H1 (cell line): ENCODE results near the gene NSD2.

Source experiments
- BCL11A ChIP-seq, 2 experiments: IDR thresholded peaks; one replicate each; pipeline ENCODE4 v1.6.1; 2011; ENCODE audit warnings: low read depth in 2 of 2, low read length in 2 of 2, mild to moderate bottlenecking in 2 of 2
- CBX5 ChIP-seq: fragments of 300-800, 300-1000 bp; sonication (generic); IDR thresholded peaks from 2 replicates; pipeline ENCODE4 v1.7.1; 2016; ENCODE audit warnings: antibody characterized with exemption, low read length, low read depth
- CHD1 ChIP-seq: IDR thresholded peaks from 2 replicates; pipeline ENCODE4 v1.6.1; 2012; ENCODE audit warnings: low read depth, low read length, improper control_type of control experiment
- CHD2 ChIP-seq: IDR thresholded peaks from 2 replicates; pipeline ENCODE4 v1.6.1; 2012; ENCODE audit warnings: low read length, improper control_type of control experiment
- EZH2 ChIP-seq: fragments of 200-600 bp; sonication (generic); IDR thresholded peaks from 2 replicates; pipeline ENCODE4 v1.7.1; 2012; ENCODE audit warnings: low read depth, mild to moderate bottlenecking, moderate library complexity, low read length, inconsistent platforms; ENCODE audit not compliant: severe bottlenecking
- GTF2F1 ChIP-seq: IDR thresholded peaks from 2 replicates; pipeline ENCODE4 v1.6.1; 2012; ENCODE audit warnings: low read depth, low read length, improper control_type of control experiment, borderline replicate concordance
- HDAC6 ChIP-seq: IDR thresholded peaks from one replicate; pipeline ENCODE4 v1.7.1; 2012; ENCODE audit warnings: low read depth, mild to moderate bottlenecking, inconsistent platforms, low read length, moderate library complexity
- NRF1 ChIP-seq: IDR thresholded peaks from 2 replicates; pipeline ENCODE4 v1.6.1; 2011; ENCODE audit warnings: mild to moderate bottlenecking, low read depth, low read length, improper control_type of control experiment
- POLR2A ChIP-seq, 2 experiments: IDR thresholded peaks; 1 replicate in 1 of 2; 2 replicates in 1 of 2; pipeline ENCODE4 v1.6.1; 2011; ENCODE audit warnings: low read depth in 2 of 2, low read length in 2 of 2, mild to moderate bottlenecking in 2 of 2; ENCODE audit errors: control extremely low read depth in 1 of 2
- POLR2AphosphoS5 ChIP-seq: IDR thresholded peaks from 2 replicates; pipeline ENCODE4 v1.6.1; 2011; ENCODE audit warnings: low read depth, low read length
- SIN3A ChIP-seq, 2 experiments: IDR thresholded peaks in 1 of 2; conservative IDR thresholded peaks in 1 of 2; 2 replicates each; pipeline ENCODE4 v1.6.1; 2011 to 2012; ENCODE audit warnings: low read length in 2 of 2, improper control_type of control experiment in 1 of 2, low read depth in 1 of 2, mild to moderate bottlenecking in 1 of 2
- YY1 ChIP-seq: IDR thresholded peaks from 2 replicates; pipeline ENCODE4 v1.6.1; 2011; ENCODE audit warnings: low read depth, mild to moderate bottlenecking, low read length
- TF ChIP-seq, protein P1 (sequence below), 3 experiments: IDR thresholded peaks; 1 replicate in 2 of 3; 2 replicates in 1 of 3; pipeline versions ENCODE4 v1.5.1 to v1.6.1; 2011; ENCODE audit warnings: low read length in 3 of 3, mild to moderate bottlenecking in 3 of 3, inconsistent platforms in 2 of 3, low read depth in 1 of 3, moderate library complexity in 1 of 3; ENCODE audit not compliant: insufficient read depth in 1 of 3; ENCODE audit errors: control extremely low read depth in 1 of 3
- TF ChIP-seq, protein P2 (sequence below): IDR thresholded peaks from 2 replicates; pipeline ENCODE4 v1.6.1; 2012; ENCODE audit warnings: low read length, inconsistent platforms

DNA sequence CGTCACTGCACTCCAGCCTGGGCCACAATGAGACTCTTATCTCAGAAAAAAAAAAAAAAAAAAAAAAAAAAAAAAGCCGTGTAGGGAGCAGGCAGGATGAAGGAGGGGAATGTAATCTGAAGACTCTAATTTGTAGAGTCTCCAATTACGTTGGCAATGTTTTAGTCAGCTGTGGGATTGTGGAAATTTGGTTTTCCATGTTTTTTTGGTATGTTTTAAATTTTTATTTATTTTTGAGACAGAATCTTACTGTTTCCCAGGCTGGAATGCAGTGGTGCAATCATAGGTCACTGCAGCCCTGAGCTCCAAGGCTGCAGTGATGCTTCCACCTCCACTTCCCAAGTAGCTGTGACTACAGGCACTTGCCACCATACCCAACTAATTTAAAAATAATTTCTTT is 56.5 kb downstream of the NSD2 start:
- no peak for TF ChIP-seq POLR2A (IDR thresholded peaks at IDR 0.05; ENCODE audit: control extremely low read depth in 1 of 2, low read depth in 2 of 2, low read length in 2 of 2)
- TF ChIP-seq CHD2, result no peak
- TF ChIP-seq, protein P1, sequence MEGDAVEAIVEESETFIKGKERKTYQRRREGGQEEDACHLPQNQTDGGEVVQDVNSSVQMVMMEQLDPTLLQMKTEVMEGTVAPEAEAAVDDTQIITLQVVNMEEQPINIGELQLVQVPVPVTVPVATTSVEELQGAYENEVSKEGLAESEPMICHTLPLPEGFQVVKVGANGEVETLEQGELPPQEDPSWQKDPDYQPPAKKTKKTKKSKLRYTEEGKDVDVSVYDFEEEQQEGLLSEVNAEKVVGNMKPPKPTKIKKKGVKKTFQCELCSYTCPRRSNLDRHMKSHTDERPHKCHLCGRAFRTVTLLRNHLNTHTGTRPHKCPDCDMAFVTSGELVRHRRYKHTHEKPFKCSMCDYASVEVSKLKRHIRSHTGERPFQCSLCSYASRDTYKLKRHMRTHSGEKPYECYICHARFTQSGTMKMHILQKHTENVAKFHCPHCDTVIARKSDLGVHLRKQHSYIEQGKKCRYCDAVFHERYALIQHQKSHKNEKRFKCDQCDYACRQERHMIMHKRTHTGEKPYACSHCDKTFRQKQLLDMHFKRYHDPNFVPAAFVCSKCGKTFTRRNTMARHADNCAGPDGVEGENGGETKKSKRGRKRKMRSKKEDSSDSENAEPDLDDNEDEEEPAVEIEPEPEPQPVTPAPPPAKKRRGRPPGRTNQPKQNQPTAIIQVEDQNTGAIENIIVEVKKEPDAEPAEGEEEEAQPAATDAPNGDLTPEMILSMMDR (IDR thresholded peaks at IDR 0.05; ENCODE audit: control extremely low read depth in 1 of 3, insufficient read depth in 1 of 3, low read depth in 1 of 3, low read length in 3 of 3), result no peak
- TF ChIP-seq, protein P2, sequence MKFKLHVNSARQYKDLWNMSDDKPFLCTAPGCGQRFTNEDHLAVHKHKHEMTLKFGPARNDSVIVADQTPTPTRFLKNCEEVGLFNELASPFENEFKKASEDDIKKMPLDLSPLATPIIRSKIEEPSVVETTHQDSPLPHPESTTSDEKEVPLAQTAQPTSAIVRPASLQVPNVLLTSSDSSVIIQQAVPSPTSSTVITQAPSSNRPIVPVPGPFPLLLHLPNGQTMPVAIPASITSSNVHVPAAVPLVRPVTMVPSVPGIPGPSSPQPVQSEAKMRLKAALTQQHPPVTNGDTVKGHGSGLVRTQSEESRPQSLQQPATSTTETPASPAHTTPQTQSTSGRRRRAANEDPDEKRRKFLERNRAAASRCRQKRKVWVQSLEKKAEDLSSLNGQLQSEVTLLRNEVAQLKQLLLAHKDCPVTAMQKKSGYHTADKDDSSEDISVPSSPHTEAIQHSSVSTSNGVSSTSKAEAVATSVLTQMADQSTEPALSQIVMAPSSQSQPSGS, result no peak
- no peak for TF ChIP-seq POLR2AphosphoS5
- TF ChIP-seq NRF1, result no peak
- no peak for TF ChIP-seq EZH2
- no peak for TF ChIP-seq SIN3A (conservative IDR thresholded peaks at IDR 0.05 in 1 of 2, IDR thresholded peaks at IDR 0.05 in 1 of 2; ENCODE audit: low read depth in 1 of 2, low read length in 2 of 2)
- TF ChIP-seq YY1, result no peak
- TF ChIP-seq BCL11A (IDR thresholded peaks at IDR 0.05; ENCODE audit: low read depth in 2 of 2, low read length in 2 of 2), result no peak
- TF ChIP-seq CHD1, result no peak
- TF ChIP-seq CBX5, result no peak
- no peak for TF ChIP-seq GTF2F1
- no peak for TF ChIP-seq HDAC6
